Osteoblast (primary cell): ENCODE results near the gene NKAIN2. TPM values are rescaled to one million over a fixed set of nuclear protein-coding genes. Genes with fewer than 3 reads are reported as not detected.

Source experiments
- DNase-seq: peaks from one replicate; pipeline ENCODE4 v3.0.0; 2011; ENCODE audit warnings: low spot score, mixed read lengths; ENCODE audit not compliant: insufficient read length; ENCODE audit errors: missing footprints
- H2AFZ ChIP-seq: 2 replicates; pipeline ENCODE4 v1.6.0; 2011; ENCODE audit warnings: mild to moderate bottlenecking, low read length
- H3K27ac ChIP-seq: 2 replicates; pipeline ENCODE4 v1.5.1; 2011; ENCODE audit warnings: mild to moderate bottlenecking, low read depth, low read length, moderate library complexity
- H3K27me3 ChIP-seq: 2 replicates; pipeline ENCODE4 v1.6.0; 2012; ENCODE audit warnings: mild to moderate bottlenecking, control low read depth, inconsistent platforms, low read length, moderate library complexity; ENCODE audit not compliant: insufficient read depth
- H3K36me3 ChIP-seq: 2 replicates; pipeline ENCODE4 v1.5.1; 2011; ENCODE audit warnings: mild to moderate bottlenecking, low read length, control low read depth, moderate library complexity; ENCODE audit not compliant: insufficient read depth
- H3K4me1 ChIP-seq: 2 replicates; pipeline ENCODE4 v1.5.1; 2011; ENCODE audit warnings: mild to moderate bottlenecking, low read length, control low read depth, moderate library complexity; ENCODE audit not compliant: insufficient read depth
- H3K4me2 ChIP-seq: 2 replicates; pipeline ENCODE4 v1.6.0; 2011; ENCODE audit warnings: mild to moderate bottlenecking, low read length; ENCODE audit not compliant: insufficient read depth
- H3K4me3 ChIP-seq: fragments of 200-600 bp; sonication (generic); 3 replicates; pipeline ENCODE4 v1.5.1; 2012; ENCODE audit warnings: mild to moderate bottlenecking, low read length, inconsistent platforms; ENCODE audit not compliant: insufficient read depth
- H3K79me2 ChIP-seq: 2 replicates; pipeline ENCODE4 v1.6.0; 2012; ENCODE audit warnings: mild to moderate bottlenecking, low read length, control low read depth, inconsistent platforms; ENCODE audit not compliant: insufficient read depth
- H3K9me3 ChIP-seq: 2 replicates; pipeline ENCODE4 v1.5.1; 2011; ENCODE audit warnings: low read depth, low read length, control low read depth
- H4K20me1 ChIP-seq: 2 replicates; pipeline ENCODE4 v1.6.0; 2012; ENCODE audit warnings: mild to moderate bottlenecking, low read length, control low read depth; ENCODE audit not compliant: insufficient read depth
- CTCF ChIP-seq: IDR thresholded peaks from 2 replicates; pipeline ENCODE4 v1.5.1; 2011; ENCODE audit warnings: mild to moderate bottlenecking, low read depth, low read length, moderate library complexity; ENCODE audit errors: extremely low read depth
- total RNA-seq: library from RNA; depleted of rRNA; stranded (reverse); fragments of >200 nt; gene quantifications from 2 replicates; pipeline ENCODE4 v1.2.3, GENCODE V29; 2012

The NKAIN2 gene
- total RNA-seq, 1 donor: under 0.01 TPM

- Histone ChIP-seq H3K27ac (no peak overlapping the region), H3K9me3 (no peaks in the 10 kb centered on the region), H3K4me1 (no peaks in the 10 kb centered on the region), H2AFZ (no peak overlapping the region), H3K4me3 (no peak overlapping the region), H3K27me3 (no peaks in the 10 kb centered on the region), H3K36me3 (no peaks in the 10 kb centered on the region), H3K4me2 (no peak overlapping the region), H3K79me2 (no peaks in the 10 kb centered on the region), H4K20me1 (no peaks in the 10 kb centered on the region)
- no peak for TF ChIP-seq CTCF
- DNase-seq: no peak
Observed at GRCh38 chr6:124436803-124437202, 633.1 kb downstream of the NKAIN2 start.

GRCh38 chr6:124438546-124439065 lies 634.9 kb downstream of the NKAIN2 start:
- no peak overlapping the region for H2AFZ ChIP-seq
- no peak overlapping the region for H3K27ac ChIP-seq
- H3K4me3 ChIP-seq: no peak overlapping the region
- no peaks in the 10 kb centered on the region for H3K27me3 ChIP-seq
- no peaks in the 10 kb centered on the region for H3K4me1 ChIP-seq
- H3K79me2 ChIP-seq: no peaks in the 10 kb centered on the region
- H3K4me2 ChIP-seq: no peak overlapping the region
- no peak for TF ChIP-seq CTCF
- no peak for DNase-seq
- H3K9me3 ChIP-seq: no peaks in the 10 kb centered on the region
- no peaks in the 10 kb centered on the region for H3K36me3 ChIP-seq
- H4K20me1 ChIP-seq: no peaks in the 10 kb centered on the region

GRCh38 chr6:124441450-124441849 lies 637.8 kb downstream of the NKAIN2 start:
- H3K27me3 ChIP-seq: no peaks in the 10 kb centered on the region
- no peaks in the 10 kb centered on the region for H3K79me2 ChIP-seq
- no peak for TF ChIP-seq CTCF
- no peak for DNase-seq
- H3K9me3 ChIP-seq: no peaks in the 10 kb centered on the region
- no peak overlapping the region for H2AFZ ChIP-seq
- no peaks in the 10 kb centered on the region for H3K4me1 ChIP-seq
- H4K20me1 ChIP-seq: no peaks in the 10 kb centered on the region
- no peaks in the 10 kb centered on the region for H3K36me3 ChIP-seq
- H3K4me3 ChIP-seq: no peak overlapping the region
- H3K4me2 ChIP-seq: no peak overlapping the region
- H3K27ac ChIP-seq: no peak overlapping the region

GRCh38 chr6:124443541-124443940 lies 639.9 kb downstream of the NKAIN2 start:
- no peak overlapping the region for H3K27ac ChIP-seq

More at GRCh38 chr6:124443541-124443940, 639.9 kb downstream of the NKAIN2 start:
- H3K9me3 ChIP-seq: no peaks in the 10 kb centered on the region
- H3K4me2 ChIP-seq: no peak overlapping the region
- no peak overlapping the region for H3K4me3 ChIP-seq
- no peaks in the 10 kb centered on the region for H4K20me1 ChIP-seq
- no peak overlapping the region for H2AFZ ChIP-seq
- no peaks in the 10 kb centered on the region for H3K79me2 ChIP-seq
- H3K4me1 ChIP-seq: no peaks in the 10 kb centered on the region
- TF ChIP-seq CTCF: no peak
- H3K36me3 ChIP-seq: no peaks in the 10 kb centered on the region
- H3K27me3 ChIP-seq: no peaks in the 10 kb centered on the region
- DNase-seq: peak; percentile 15
